ENCODE results near the gene BRIP1. TPM values are rescaled to one million over a fixed set of nuclear protein-coding genes. Genes with fewer than 3 reads are reported as not detected.

BRIP1 gene
- total RNA-seq, 2 experiments from 2014 or later: 1.0 to 1.9 TPM

DNA sequence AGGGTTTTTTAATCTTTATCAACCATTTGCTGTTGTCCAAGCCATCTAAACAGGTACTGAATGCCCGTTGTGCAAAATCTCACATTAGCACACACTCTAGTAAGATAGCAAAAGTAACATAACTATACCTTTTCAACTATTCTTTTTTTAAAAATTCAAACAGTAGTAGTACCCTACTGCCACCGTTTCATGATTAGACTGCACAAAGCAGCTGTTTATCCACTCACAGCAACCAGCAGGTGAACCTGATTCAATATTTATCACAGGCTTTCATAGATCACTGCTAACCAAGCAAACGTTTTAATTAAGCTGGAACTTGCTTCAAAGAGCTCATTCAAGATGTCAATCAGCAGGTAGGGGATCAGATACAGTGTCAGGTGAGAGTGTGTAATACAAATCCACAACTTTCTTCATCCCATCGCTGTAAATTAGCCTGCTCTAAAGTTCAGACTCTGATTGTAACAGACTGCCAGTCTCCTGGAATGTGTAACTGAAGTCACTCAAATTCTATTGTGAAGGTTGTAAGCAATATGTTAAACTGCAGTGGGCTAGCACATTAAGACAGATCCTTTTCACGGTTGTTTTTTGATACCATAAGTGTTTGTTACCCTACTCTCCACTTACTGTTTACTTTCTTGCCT is 47.3 kb downstream of the BRIP1 start:
- H3K4me3 ChIP-seq (ENCODE audit: low read length): no peak overlapping the region
- no peak overlapping the region for H3K27ac ChIP-seq (ENCODE audit: low read depth in 1 of 2, low read length in 2 of 2)
- no peaks in the 10 kb centered on the region for H3K4me1 ChIP-seq (ENCODE audit: insufficient read depth, low read length)
- Mint-ChIP-seq H3K4me1 (ENCODE audit: low read depth) (no peaks in the 10 kb centered on the region), H3K27me3 (no peaks in the 10 kb centered on the region), H3K36me3 (ENCODE audit: low read depth) (no peaks in the 10 kb centered on the region), H3K27ac (no peak overlapping the region), H3K9me3 (no peaks in the 10 kb centered on the region), H3K4me3 (no peak overlapping the region)
- TF ChIP-seq CTCF (IDR thresholded peaks at IDR 0.05): no peak
- no peaks in the 10 kb centered on the region for H3K27me3 ChIP-seq (ENCODE audit: control insufficient read depth in 1 of 2, insufficient read depth in 2 of 2, low read length in 2 of 2)
- no peak for DNase-seq
- H3K36me3 ChIP-seq (ENCODE audit: insufficient read depth, low read length): no peaks in the 10 kb centered on the region
- H3K9me3 ChIP-seq (ENCODE audit: control insufficient read depth in 1 of 2, insufficient read depth in 1 of 2, low read length in 2 of 2): no peaks in the 10 kb centered on the region
- ChIA-PET POLR2A (no interaction called here), CTCF (no interaction called here)
- ATAC-seq (ENCODE audit: poor library complexity): no peak
- intact Hi-C loops (cut with DNase I, micrococcal nuclease): no loop called here

DNA sequence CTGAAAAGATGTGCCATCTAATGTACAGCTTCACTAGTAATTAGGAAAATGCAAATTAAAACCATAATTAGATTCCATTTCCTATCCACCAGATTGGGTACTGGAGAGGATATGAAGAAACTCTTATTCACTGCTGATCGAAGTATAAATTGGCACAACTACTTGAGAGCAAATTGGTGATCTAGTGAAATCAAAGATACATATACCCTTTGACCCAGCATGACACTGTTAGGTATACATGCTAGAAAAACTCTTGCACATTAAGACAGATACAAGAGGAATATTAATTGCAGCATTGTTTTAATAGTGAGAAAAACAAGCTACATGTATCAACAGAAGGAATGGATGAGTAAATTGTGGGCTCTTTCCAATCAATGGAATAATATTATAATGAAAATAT is 48.8 kb downstream of the BRIP1 start:
- no peak for DNase-seq
- H3K9me3 Mint-ChIP-seq: no peaks in the 10 kb centered on the region
- ChIA-PET CTCF (no interaction called here), POLR2A (no interaction called here)
- no peak overlapping the region for H3K4me3 Mint-ChIP-seq
- H3K4me3 ChIP-seq (ENCODE audit: low read length): no peak overlapping the region
- no peak for ATAC-seq (ENCODE audit: poor library complexity)
- H3K36me3 Mint-ChIP-seq (ENCODE audit: low read depth): no peaks in the 10 kb centered on the region
- no peaks in the 10 kb centered on the region for H3K36me3 ChIP-seq (ENCODE audit: insufficient read depth, low read length)
- no peaks in the 10 kb centered on the region for H3K27me3 Mint-ChIP-seq
- TF ChIP-seq CTCF (IDR thresholded peaks at IDR 0.05): no peak
- H3K4me1 Mint-ChIP-seq (ENCODE audit: low read depth): peaks cover 8% of the 10 kb centered on the region
- no peaks in the 10 kb centered on the region for H3K4me1 ChIP-seq (ENCODE audit: insufficient read depth, low read length)
- no peak overlapping the region for H3K27ac ChIP-seq (ENCODE audit: low read depth in 1 of 2, low read length in 2 of 2)
- no peaks in the 10 kb centered on the region for H3K9me3 ChIP-seq (ENCODE audit: control insufficient read depth in 1 of 2, insufficient read depth in 1 of 2, low read length in 2 of 2)
- no peaks in the 10 kb centered on the region for H3K27me3 ChIP-seq (ENCODE audit: control insufficient read depth in 1 of 2, insufficient read depth in 2 of 2, low read length in 2 of 2)
- intact Hi-C loops (cut with DNase I, micrococcal nuclease): no loop called here
- H3K27ac Mint-ChIP-seq: no peak overlapping the region

DNA sequence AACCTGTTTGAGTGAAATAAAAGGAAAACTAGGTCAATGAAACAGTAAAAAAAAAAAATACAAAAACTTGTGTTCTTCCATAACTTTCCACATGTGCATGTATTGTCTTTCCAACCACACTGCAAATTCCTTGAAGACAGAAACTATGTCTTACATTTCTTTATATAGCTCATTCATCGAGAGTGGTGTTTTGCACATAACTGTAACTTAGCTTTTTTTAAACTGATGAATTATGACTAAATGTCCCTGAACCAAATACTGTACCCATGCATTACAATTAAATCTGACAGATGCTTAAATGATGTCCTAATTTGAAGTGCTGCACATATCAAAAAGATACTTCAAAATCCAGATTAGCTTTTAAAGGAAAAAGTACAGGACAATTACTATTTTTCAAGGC is 50.1 kb downstream of the BRIP1 start:
- Histone ChIP-seq H3K9me3 (ENCODE audit: control insufficient read depth in 1 of 2, insufficient read depth in 1 of 2, low read length in 2 of 2) (no peaks in the 10 kb centered on the region), H3K27me3 (ENCODE audit: control insufficient read depth in 1 of 2, insufficient read depth in 2 of 2, low read length in 2 of 2) (no peaks in the 10 kb centered on the region), H3K36me3 (ENCODE audit: insufficient read depth, low read length) (no peaks in the 10 kb centered on the region), H3K4me3 (ENCODE audit: low read length) (no peak overlapping the region), H3K4me1 (ENCODE audit: insufficient read depth, low read length) (no peaks in the 10 kb centered on the region), H3K27ac (ENCODE audit: low read depth in 1 of 2, low read length in 2 of 2) (no peak overlapping the region)
- no peak for DNase-seq
- H3K36me3 Mint-ChIP-seq (ENCODE audit: low read depth): no peaks in the 10 kb centered on the region
- intact Hi-C loops (cut with DNase I, micrococcal nuclease): no loop called here
- TF ChIP-seq CTCF (IDR thresholded peaks at IDR 0.05): no peak
- ChIA-PET POLR2A (no interaction called here), CTCF (interaction anchor here (1.0 kb wide), 1 partner anchor 13 kb away, joined by 3 read pairs; no protein-coding TSS in a partner anchor)
- ATAC-seq (ENCODE audit: poor library complexity): no peak
- H3K4me1 Mint-ChIP-seq (ENCODE audit: low read depth): peaks cover 8% of the 10 kb centered on the region
- no peaks in the 10 kb centered on the region for H3K27me3 Mint-ChIP-seq
- H3K4me3 Mint-ChIP-seq: no peak overlapping the region
- no peaks in the 10 kb centered on the region for H3K9me3 Mint-ChIP-seq
- H3K27ac Mint-ChIP-seq: no peak overlapping the region

All from CD4-positive, alpha-beta T cell (primary cell).